Vagina (tissue), 2 donors: Measurements from ENCODE around the gene HDHD5.

ENCODE experiments used
- POLR2AphosphoS5 ChIP-seq, 2 donors: sonication (generic); formaldehyde crosslinking; IDR thresholded peaks; one replicate each; pipeline ENCODE4 v1.9.0; 2017; ENCODE audit warnings: antibody characterized with exemption in 2 of 2, mild to moderate bottlenecking in 2 of 2, low read depth in 1 of 2; ENCODE audit not compliant: insufficient read depth in 1 of 2
- TF ChIP-seq, protein P1 (sequence below), 3 experiments: fragments of 450-650 bp in 2 of 3; fragments of 200-600 bp in 1 of 3; sonication (generic) in 1 of 3; IDR thresholded peaks; one replicate each; pipeline ENCODE4 v1.5.1; 2017 to 2019; ENCODE audit warnings: antibody characterized with exemption in 3 of 3, mild to moderate bottlenecking in 2 of 3, moderate library complexity in 2 of 3

DNA sequence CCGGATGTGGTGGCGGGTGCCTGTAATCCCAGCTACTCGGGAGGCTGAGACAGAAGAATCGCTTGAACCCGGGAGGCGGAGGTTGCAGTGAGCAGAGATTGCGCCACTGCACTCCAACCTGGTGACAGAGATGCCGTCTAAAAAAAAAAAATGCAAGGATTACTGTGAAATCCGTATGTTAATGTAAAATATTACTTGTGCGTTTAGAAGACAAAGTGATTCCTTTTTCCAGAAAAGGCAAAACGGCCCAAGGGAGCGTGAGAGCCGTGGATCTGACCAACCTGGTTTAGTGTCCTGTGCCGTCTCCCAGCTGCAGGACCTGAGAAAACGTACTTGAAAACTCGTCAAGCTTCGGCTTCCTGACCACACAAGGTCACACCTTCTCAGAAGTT is 905 bp downstream of the HDHD5 start:
- TF ChIP-seq, protein P1, sequence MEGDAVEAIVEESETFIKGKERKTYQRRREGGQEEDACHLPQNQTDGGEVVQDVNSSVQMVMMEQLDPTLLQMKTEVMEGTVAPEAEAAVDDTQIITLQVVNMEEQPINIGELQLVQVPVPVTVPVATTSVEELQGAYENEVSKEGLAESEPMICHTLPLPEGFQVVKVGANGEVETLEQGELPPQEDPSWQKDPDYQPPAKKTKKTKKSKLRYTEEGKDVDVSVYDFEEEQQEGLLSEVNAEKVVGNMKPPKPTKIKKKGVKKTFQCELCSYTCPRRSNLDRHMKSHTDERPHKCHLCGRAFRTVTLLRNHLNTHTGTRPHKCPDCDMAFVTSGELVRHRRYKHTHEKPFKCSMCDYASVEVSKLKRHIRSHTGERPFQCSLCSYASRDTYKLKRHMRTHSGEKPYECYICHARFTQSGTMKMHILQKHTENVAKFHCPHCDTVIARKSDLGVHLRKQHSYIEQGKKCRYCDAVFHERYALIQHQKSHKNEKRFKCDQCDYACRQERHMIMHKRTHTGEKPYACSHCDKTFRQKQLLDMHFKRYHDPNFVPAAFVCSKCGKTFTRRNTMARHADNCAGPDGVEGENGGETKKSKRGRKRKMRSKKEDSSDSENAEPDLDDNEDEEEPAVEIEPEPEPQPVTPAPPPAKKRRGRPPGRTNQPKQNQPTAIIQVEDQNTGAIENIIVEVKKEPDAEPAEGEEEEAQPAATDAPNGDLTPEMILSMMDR (IDR thresholded peaks at IDR 0.05), result no peak
- no peak for TF ChIP-seq POLR2AphosphoS5 (IDR thresholded peaks at IDR 0.05; ENCODE audit: insufficient read depth in 1 of 2, low read depth in 1 of 2)
